A673 (cell line): ENCODE results near the gene RAPGEF4. TPM values are rescaled to one million over a fixed set of nuclear protein-coding genes. Genes with fewer than 3 reads are reported as not detected.

ENCODE experiments used
- BruUV-seq: library from RNA; stranded (reverse); fragments of 400-500 nt; replicated peaks from 2 replicates; lab custom pipeline; 2021; lab: Mats Ljungman, UMichigan
- CTCF ChIA-PET: fragments of 300-600 bp; sonication (Branson Sonifier 250); formaldehyde crosslinking; loops from one replicate; lab custom pipeline; 2022; ENCODE audit warnings: antibody characterized with exemption; lab: Charles Lee
- POLR2A ChIA-PET: fragments of 300-600 bp; sonication (Branson Sonifier 250); formaldehyde crosslinking; loops from one replicate; lab custom pipeline; 2022; ENCODE audit warnings: antibody characterized with exemption; ENCODE audit not compliant: low non-redundant PET; lab: Charles Lee
- DNase-seq: peaks from one replicate; pipeline ENCODE4 v3.0.0-alpha.2; 2015; ENCODE audit warnings: low spot score
- H3K27ac ChIP-seq: fragments of 200-600 bp; sonication (generic); 2 replicates; pipeline ENCODE4 v1.5.1; 2016; ENCODE audit warnings: mixed run types, low read depth, mild to moderate bottlenecking, mixed read lengths, antibody characterized with exemption, low read length; ENCODE audit not compliant: poor library complexity, severe bottlenecking
- H3K27me3 ChIP-seq: fragments of 200-600 bp; sonication (generic); replicated peaks from 2 replicates; pipeline ENCODE4 v1.6.1; 2017; ENCODE audit warnings: mixed run types, low read depth, mild to moderate bottlenecking, mixed read lengths, antibody characterized with exemption, low read length; ENCODE audit not compliant: insufficient read depth, poor library complexity
- H3K36me3 ChIP-seq: fragments of 200-600 bp; sonication (generic); 2 replicates; pipeline ENCODE4 v1.6.1; 2016; ENCODE audit warnings: mixed run types, mild to moderate bottlenecking, mixed read lengths, antibody characterized with exemption, low read length; ENCODE audit not compliant: insufficient read depth, poor library complexity, severe bottlenecking
- H3K4me1 ChIP-seq: fragments of 200-600 bp; sonication (generic); 2 replicates; pipeline ENCODE4 v1.6.1; 2017; ENCODE audit warnings: mixed run types, mild to moderate bottlenecking, mixed read lengths, antibody characterized with exemption, low read length; ENCODE audit not compliant: insufficient read depth, poor library complexity, severe bottlenecking
- H3K4me3 ChIP-seq: fragments of 200-600 bp; sonication (generic); 2 replicates; pipeline ENCODE4 v1.5.1; 2016; ENCODE audit warnings: low read depth, mixed run types, mild to moderate bottlenecking, mixed read lengths, low read length; ENCODE audit not compliant: poor library complexity, severe bottlenecking
- H3K9me3 ChIP-seq: fragments of 200-600 bp; sonication (generic); 2 replicates; pipeline ENCODE4 v1.6.1; 2016; ENCODE audit warnings: mixed run types, low read depth, mild to moderate bottlenecking, mixed read lengths, antibody characterized with exemption, low read length; ENCODE audit not compliant: poor library complexity, severe bottlenecking
- CTCF ChIP-seq: fragments of 300-800, 200-600 bp; sonication (generic); conservative IDR thresholded peaks from 2 replicates; pipeline ENCODE4 v1.5.1; 2017; ENCODE audit warnings: low read depth, mild to moderate bottlenecking, antibody characterized with exemption, low read length, moderate library complexity, mixed read lengths
- EZH2 ChIP-seq: fragments of 200-600 bp; sonication (generic); IDR thresholded peaks from 2 replicates; pipeline ENCODE4 v1.6.1; 2017; ENCODE audit warnings: borderline replicate concordance, low read depth, mild to moderate bottlenecking, mixed read lengths, antibody characterized with exemption, low read length; ENCODE audit not compliant: poor library complexity, severe bottlenecking
- intact Hi-C: fragments of 100-400 bp; cut with micrococcal nuclease; formaldehyde crosslinking; loops from one replicate; pipeline ENCODE4 v1.10.0; 2022; ENCODE audit not compliant: unreplicated experiment
- total RNA-seq: library from RNA; stranded (reverse); gene quantifications from 2 replicates; pipeline ENCODE4 v1.2.3, GENCODE V29; 2021

The RAPGEF4 gene
- total RNA-seq, 1 experiment from 2014 or later, result 0.26 TPM

- CTCF ChIA-PET, result no interaction called here
- H3K27me3 ChIP-seq, result no peaks in the 10 kb centered on the region
- POLR2A ChIA-PET, result no interaction called here
- no peaks in the 10 kb centered on the region for H3K36me3 ChIP-seq
- H3K27ac ChIP-seq, result no peak overlapping the region
- H3K4me3 ChIP-seq, result no peak overlapping the region
- H3K9me3 ChIP-seq, result no peaks in the 10 kb centered on the region
- no peaks in the 10 kb centered on the region for H3K4me1 ChIP-seq
- intact Hi-C loops, result no loop called here
- BruUV-seq, result no TSS peak
- DNase-seq, result no peak
- TF ChIP-seq CTCF (no peak), EZH2 (no peak)
Measured at GRCh38 chr2:172768401-172768800, 32.8 kb downstream of the RAPGEF4 start.

GRCh38 chr2:172769879-172770278 lies 34.2 kb downstream of the RAPGEF4 start:
- TF ChIP-seq EZH2, result no peak
- H3K4me1 ChIP-seq, result no peaks in the 10 kb centered on the region
- no peak overlapping the region for H3K4me3 ChIP-seq
- DNase-seq, result no peak
- ChIA-PET POLR2A (no interaction called here), CTCF (no interaction called here)
- H3K36me3 ChIP-seq, result no peaks in the 10 kb centered on the region
- peaks cover 12% of the 10 kb centered on the region for H3K27me3 ChIP-seq
- H3K27ac ChIP-seq, result no peak overlapping the region
- intact Hi-C loops, result no loop called here
- BruUV-seq, result no TSS peak
- H3K9me3 ChIP-seq, result no peaks in the 10 kb centered on the region

GRCh38 chr2:172770887-172771286 lies 35.2 kb downstream of the RAPGEF4 start:
- Histone ChIP-seq H3K4me3 (no peak overlapping the region), H3K27me3 (peaks cover 17% of the 10 kb centered on the region), H3K27ac (no peak overlapping the region), H3K36me3 (no peaks in the 10 kb centered on the region), H3K9me3 (no peaks in the 10 kb centered on the region), H3K4me1 (no peaks in the 10 kb centered on the region)
- CTCF ChIA-PET, result no interaction called here
- POLR2A ChIA-PET, result no interaction called here
- no peak for DNase-seq
- no peak for TF ChIP-seq CTCF
- no peak for TF ChIP-seq EZH2
- no TSS peak for BruUV-seq
- intact Hi-C loops, result no loop called here

GRCh38 chr2:172772633-172773032 lies 37.0 kb downstream of the RAPGEF4 start:
- H3K4me1 ChIP-seq, result no peaks in the 10 kb centered on the region
- POLR2A ChIA-PET, result no interaction called here
- H3K9me3 ChIP-seq, result no peaks in the 10 kb centered on the region
- TF ChIP-seq EZH2 (no peak), CTCF (no peak)
- no TSS peak for BruUV-seq
- H3K27ac ChIP-seq, result no peak overlapping the region
- H3K4me3 ChIP-seq, result no peak overlapping the region
- H3K27me3 ChIP-seq, result peaks cover 17% of the 10 kb centered on the region
- no peak for DNase-seq
- intact Hi-C loops, result no loop called here
- CTCF ChIA-PET, result no interaction called here
- H3K36me3 ChIP-seq, result no peaks in the 10 kb centered on the region
